Activated naive CD4-positive, alpha-beta T cell treated with anti-CD3 and anti-CD28 coated beads, Interleukin-2, amount 50 U/mL, for 24 hours (primary cell): ENCODE data around the gene CPAMD8.
"Not testable (repeated sequence)": the region's sequence is repeated elsewhere in the genome, so short reads cannot be mapped to it uniquely, and the experiment has no call there.

Experiments
- H3K27ac Mint-ChIP-seq: one replicate; pipeline ENCODE4 v1.8.0; 2021; ENCODE audit warnings: mild to moderate bottlenecking, mixed read lengths
- H3K27me3 Mint-ChIP-seq: one replicate; pipeline ENCODE4 v1.8.0; 2021; ENCODE audit warnings: mixed read lengths
- H3K36me3 Mint-ChIP-seq: one replicate; pipeline ENCODE4 v1.8.0; 2021; ENCODE audit warnings: mixed read lengths
- H3K4me1 Mint-ChIP-seq: one replicate; pipeline ENCODE4 v1.8.0; 2021; ENCODE audit warnings: mixed read lengths
- H3K4me3 Mint-ChIP-seq: one replicate; pipeline ENCODE4 v1.8.0; 2021; ENCODE audit warnings: mild to moderate bottlenecking, mixed read lengths
- H3K9me3 Mint-ChIP-seq: one replicate; pipeline ENCODE4 v1.8.0; 2021; ENCODE audit warnings: mixed read lengths

The CPAMD8 gene

GRCh38 chr19:17052439-17052838 is 25.8 kb upstream of the CPAMD8 start:
- Mint-ChIP-seq H3K27ac (no peak overlapping the region), H3K4me1 (no peaks in the 10 kb centered on the region), H3K36me3 (peaks cover 4% of the 10 kb centered on the region), H3K27me3 (no peaks in the 10 kb centered on the region), H3K9me3 (no peaks in the 10 kb centered on the region), H3K4me3 (no peak overlapping the region)

GRCh38 chr19:17049711-17050280 is 23.2 kb upstream of the CPAMD8 start:
- Mint-ChIP-seq H3K27ac (no peak overlapping the region), H3K36me3 (peaks cover 4% of the 10 kb centered on the region)

GRCh38 chr19:17048885-17049453 is 22.4 kb upstream of the CPAMD8 start:
- Mint-ChIP-seq H3K27ac (no peak overlapping the region), H3K36me3 (peaks cover 4% of the 10 kb centered on the region), H3K4me1 (no peaks in the 10 kb centered on the region), H3K9me3 (no peaks in the 10 kb centered on the region), H3K27me3 (no peaks in the 10 kb centered on the region), H3K4me3 (no peak overlapping the region)

More at GRCh38 chr19:17049711-17050280, 23.2 kb upstream of the CPAMD8 start:
- Mint-ChIP-seq H3K4me3 (no peak overlapping the region), H3K4me1 (no peaks in the 10 kb centered on the region), H3K27me3 (no peaks in the 10 kb centered on the region), H3K9me3 (no peaks in the 10 kb centered on the region)

DNA sequence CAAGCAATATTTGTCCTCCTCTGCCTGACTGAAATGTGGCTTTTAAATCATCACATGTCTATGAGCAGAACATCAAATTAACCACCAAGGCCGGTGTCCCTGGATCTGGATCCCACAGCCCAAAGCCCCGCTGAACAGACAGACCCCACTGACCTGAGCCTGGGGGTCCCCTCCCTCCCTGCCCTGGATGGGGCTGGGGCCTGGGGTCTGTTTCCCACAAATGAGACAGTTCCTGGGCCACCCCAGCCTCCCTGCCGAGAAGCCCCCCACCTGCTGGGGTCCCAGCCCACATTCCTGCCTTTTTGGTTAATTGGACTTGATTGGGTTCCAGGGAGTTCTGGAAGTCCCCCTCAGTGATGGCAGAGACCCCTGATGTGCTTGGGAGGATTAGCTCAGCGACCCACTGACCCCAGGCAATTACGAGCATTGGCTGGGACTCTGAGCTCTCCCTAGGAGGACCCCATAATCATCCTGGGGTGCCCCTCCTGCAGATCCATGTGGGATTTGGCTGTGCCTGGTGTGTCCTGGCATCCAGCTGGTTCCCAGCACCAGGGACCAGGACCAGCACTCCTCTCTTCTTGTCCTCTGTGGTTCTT is 19.4 kb upstream of the CPAMD8 start:
- H3K4me1 Mint-ChIP-seq: no peaks in the 10 kb centered on the region
- no peak overlapping the region for H3K27ac Mint-ChIP-seq

GRCh38 chr19:17043744-17044143 is 17.1 kb upstream of the CPAMD8 start:
- H3K27me3 Mint-ChIP-seq: no peaks in the 10 kb centered on the region
- H3K9me3 Mint-ChIP-seq: no peaks in the 10 kb centered on the region
- H3K27ac Mint-ChIP-seq: no peak overlapping the region
- H3K36me3 Mint-ChIP-seq: no peaks in the 10 kb centered on the region
- no peak overlapping the region for H3K4me3 Mint-ChIP-seq
- H3K4me1 Mint-ChIP-seq: no peaks in the 10 kb centered on the region

More for the DNA sequence above, 19.4 kb upstream of the CPAMD8 start:
- H3K9me3 Mint-ChIP-seq: no peaks in the 10 kb centered on the region
- H3K27me3 Mint-ChIP-seq: no peaks in the 10 kb centered on the region
- H3K36me3 Mint-ChIP-seq: no peaks in the 10 kb centered on the region
- H3K4me3 Mint-ChIP-seq: no peak overlapping the region

- H3K4me3 Mint-ChIP-seq: no peak overlapping the region
Observed at GRCh38 chr19:17041976-17042375, 15.4 kb upstream of the CPAMD8 start.

DNA sequence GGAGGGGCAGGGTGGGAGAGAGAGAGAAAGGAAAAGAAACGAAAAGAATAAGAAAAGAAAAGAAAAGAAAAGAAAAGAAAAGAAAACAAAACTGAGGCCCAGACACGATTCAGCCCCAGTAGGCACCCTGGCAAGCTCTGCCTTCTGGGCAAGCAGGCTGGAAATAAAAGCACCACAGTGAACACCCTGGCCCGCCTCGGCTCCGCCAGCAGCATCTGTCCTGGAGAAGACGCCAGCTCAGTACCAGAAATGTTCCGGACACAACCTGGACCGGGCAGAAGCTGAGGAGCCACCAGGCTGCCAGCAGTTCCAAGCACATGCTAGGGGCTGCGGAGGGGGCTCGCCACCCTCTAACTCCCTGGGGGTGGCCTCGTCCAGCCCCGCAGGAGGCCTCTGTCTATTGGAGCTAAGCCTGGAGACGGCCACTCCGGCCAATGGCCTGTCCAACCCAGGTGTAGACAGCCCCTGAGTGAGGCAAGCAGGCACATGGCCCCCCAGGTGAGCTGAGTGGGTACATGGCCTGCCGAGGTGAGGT is 11.4 kb upstream of the CPAMD8 start:
- Mint-ChIP-seq H3K4me1 (no peaks in the 10 kb centered on the region), H3K36me3 (no peaks in the 10 kb centered on the region), H3K27ac (no peak overlapping the region), H3K27me3 (peaks cover 4% of the 10 kb centered on the region), H3K4me3 (no peak overlapping the region), H3K9me3 (no peaks in the 10 kb centered on the region)

More at GRCh38 chr19:17041976-17042375, 15.4 kb upstream of the CPAMD8 start:
- Mint-ChIP-seq H3K27ac (no peak overlapping the region), H3K4me1 (no peaks in the 10 kb centered on the region), H3K36me3 (no peaks in the 10 kb centered on the region), H3K9me3 (no peaks in the 10 kb centered on the region), H3K27me3 (peaks cover 4% of the 10 kb centered on the region)

- H3K36me3 Mint-ChIP-seq: no peaks in the 10 kb centered on the region
- H3K27ac Mint-ChIP-seq: no peak overlapping the region
- H3K4me3 Mint-ChIP-seq: no peak overlapping the region
- peaks cover 4% of the 10 kb centered on the region for H3K27me3 Mint-ChIP-seq
- H3K9me3 Mint-ChIP-seq: no peaks in the 10 kb centered on the region
- H3K4me1 Mint-ChIP-seq: no peaks in the 10 kb centered on the region
Observed at GRCh38 chr19:17037184-17037583, 10.6 kb upstream of the CPAMD8 start.

- Mint-ChIP-seq H3K4me3 (no peak overlapping the region), H3K27ac (peak overlapping the region; percentile 35), H3K36me3 (no peaks in the 10 kb centered on the region), H3K4me1 (no peaks in the 10 kb centered on the region), H3K9me3 (no peaks in the 10 kb centered on the region), H3K27me3 (peaks cover 4% of the 10 kb centered on the region)
Observed at GRCh38 chr19:17036640-17037039, 10.0 kb upstream of the CPAMD8 start.

GRCh38 chr19:17035842-17036424 is 9.3 kb upstream of the CPAMD8 start:
- no peak overlapping the region for H3K4me3 Mint-ChIP-seq
- H3K36me3 Mint-ChIP-seq: no peaks in the 10 kb centered on the region
- no peaks in the 10 kb centered on the region for H3K4me1 Mint-ChIP-seq
- H3K27me3 Mint-ChIP-seq: peaks cover 4% of the 10 kb centered on the region
- no peak overlapping the region for H3K27ac Mint-ChIP-seq
- H3K9me3 Mint-ChIP-seq: no peaks in the 10 kb centered on the region

DNA sequence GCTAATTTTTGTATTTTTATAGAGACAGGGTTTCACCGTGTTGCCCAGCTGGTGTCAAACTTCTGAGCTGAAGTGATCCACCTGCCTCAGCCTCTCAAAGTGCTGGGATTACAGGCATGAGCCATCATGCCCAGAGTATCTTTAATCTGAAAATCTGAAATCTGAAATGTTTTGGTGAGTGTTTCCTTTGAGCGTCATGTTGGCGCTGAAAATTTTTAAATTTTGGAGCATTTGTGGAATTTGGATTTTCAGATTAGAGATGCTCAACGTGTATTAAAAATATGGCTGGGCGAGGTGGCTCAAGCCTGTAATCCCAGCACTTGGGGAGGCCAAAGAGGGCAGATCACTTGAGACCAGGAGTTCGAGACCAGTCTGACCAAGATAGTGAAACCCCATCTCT is 5.1 kb upstream of the CPAMD8 start:
- Mint-ChIP-seq H3K36me3 (no peaks in the 10 kb centered on the region), H3K9me3 (no peaks in the 10 kb centered on the region), H3K27ac (no peak overlapping the region), H3K27me3 (peaks cover 15% of the 10 kb centered on the region), H3K4me3 (no peak overlapping the region), H3K4me1 (peaks cover 5% of the 10 kb centered on the region)

DNA sequence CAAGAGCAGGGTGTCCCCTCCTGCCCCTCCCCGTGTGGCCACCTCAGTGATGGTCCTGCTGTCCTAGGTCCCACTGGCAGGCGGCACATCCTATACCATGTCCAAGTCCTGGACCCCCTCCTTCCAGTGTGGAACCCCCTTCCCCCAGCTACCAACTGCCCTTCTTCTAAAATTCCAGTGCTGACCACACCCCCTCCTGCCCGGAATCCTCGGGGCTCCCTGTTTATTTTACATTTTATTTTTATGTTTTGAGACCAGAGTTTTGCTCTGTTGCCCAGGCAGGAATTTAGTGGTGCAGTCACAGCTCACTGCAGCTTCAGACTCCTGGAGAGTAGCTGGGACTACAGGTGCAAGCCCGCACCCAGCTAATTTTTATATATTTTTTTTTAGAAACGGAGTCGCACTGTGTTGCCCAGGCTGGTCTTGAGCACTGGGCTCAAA is 945 bp upstream of the CPAMD8 start:
- Mint-ChIP-seq H3K36me3 (peaks cover 9% of the 10 kb centered on the region), H3K4me3 (peak overlapping the region; percentile 33), H3K27ac (no peak overlapping the region), H3K9me3 (no peaks in the 10 kb centered on the region), H3K27me3 (peaks cover 31% of the 10 kb centered on the region), H3K4me1 (peaks cover 12% of the 10 kb centered on the region)

GRCh38 chr19:17025991-17026658 is 485 bp downstream of the CPAMD8 start:
- Mint-ChIP-seq H3K27me3 (peaks cover 31% of the 10 kb centered on the region), H3K4me3 (peak overlapping the region; percentile 62), H3K4me1 (peaks cover 12% of the 10 kb centered on the region), H3K27ac (no peak overlapping the region), H3K9me3 (no peaks in the 10 kb centered on the region), H3K36me3 (peaks cover 9% of the 10 kb centered on the region)

DNA sequence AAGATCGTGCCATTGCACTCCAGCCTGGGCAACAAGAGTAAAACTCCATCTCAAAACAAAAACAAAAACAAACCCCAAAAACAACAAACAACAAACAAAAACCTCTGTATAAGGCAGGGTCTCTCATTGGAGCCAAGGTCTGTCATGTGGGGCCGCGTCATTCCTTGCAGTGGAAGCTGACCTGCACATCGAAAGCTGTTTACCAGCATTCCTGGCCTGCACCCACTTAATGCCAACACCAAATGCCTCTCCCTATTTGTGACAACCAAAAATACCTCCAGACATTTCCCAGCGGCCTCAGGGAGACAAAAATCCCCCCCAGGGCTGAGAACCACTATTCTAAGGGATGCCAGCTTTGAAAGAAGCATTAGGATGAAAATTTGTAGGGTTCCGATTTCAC is 1.2 kb downstream of the CPAMD8 start:
- Mint-ChIP-seq H3K9me3 (no peaks in the 10 kb centered on the region), H3K36me3 (peaks cover 9% of the 10 kb centered on the region), H3K27ac (no peak overlapping the region), H3K27me3 (peaks cover 31% of the 10 kb centered on the region), H3K4me3 (no peak overlapping the region), H3K4me1 (peaks cover 12% of the 10 kb centered on the region)

DNA sequence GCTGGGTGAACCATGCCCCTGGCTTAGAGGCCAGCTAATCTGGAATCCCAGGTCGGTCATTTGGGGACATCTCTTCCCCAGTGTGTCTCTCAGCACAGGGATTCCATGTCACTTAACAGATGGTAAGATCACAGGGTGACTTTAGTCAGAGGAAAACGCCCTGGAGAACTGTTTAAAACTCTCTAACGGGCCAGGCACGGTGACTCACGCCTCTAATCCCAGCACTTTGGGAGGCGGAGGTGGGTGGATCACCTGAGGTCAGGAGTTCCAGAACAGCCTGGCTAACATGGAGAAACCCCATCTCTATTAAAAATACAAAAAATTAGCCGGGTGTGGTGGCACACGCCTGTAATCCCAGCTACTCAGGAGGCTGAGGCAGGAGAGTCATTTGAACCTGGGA is 1.7 kb downstream of the CPAMD8 start:
- H3K27ac Mint-ChIP-seq, H3K9me3 Mint-ChIP-seq, H3K36me3 Mint-ChIP-seq: not testable (repeated sequence)
- peaks cover 12% of the 10 kb centered on the region for H3K4me1 Mint-ChIP-seq
- H3K4me3 Mint-ChIP-seq: peak overlapping the region; percentile 11
- peaks cover 31% of the 10 kb centered on the region for H3K27me3 Mint-ChIP-seq
